ENCODE results near the gene AREL1.

The AREL1 gene

DNA sequence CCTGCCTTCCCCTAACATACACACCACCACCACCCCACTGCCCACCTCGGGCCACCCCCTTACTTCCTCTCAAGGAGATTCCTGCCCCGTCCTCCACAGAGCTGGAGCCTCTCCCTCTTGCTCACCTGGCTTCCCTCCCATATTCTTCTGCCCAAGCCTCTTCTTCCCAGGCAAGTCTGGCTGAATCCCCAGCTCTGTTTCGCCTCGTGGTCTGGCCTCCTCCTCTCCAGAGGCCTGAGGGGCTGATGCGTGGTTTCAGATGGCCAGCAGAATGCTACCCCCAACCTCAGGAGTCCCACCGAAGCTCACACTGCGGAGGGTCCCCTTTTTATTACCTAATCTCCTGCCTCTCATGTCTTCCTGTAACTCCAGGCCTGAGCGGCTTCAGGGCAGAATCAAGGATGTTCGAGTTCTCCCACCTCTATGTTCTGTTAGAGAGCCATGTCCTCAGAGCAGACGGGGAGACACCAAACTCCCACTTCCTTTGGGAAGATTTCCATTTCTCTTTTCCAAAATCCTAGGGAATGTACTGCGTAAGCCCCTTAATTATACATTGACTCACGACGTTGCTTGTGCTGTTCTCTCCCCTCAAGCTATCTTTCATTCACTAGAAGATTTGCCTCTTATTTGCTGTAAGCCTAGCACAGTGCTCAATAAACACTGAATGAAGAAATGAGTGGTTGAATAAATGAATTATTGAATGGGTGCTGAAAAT, 67.0 kb downstream of the AREL1 start:
- DNase-seq (ENCODE audit: low read depth, low spot score) = no peak
- H3K4me3 ChIP-seq (ENCODE audit: low read length) = no peak overlapping the region

GRCh38 chr14:74645244-74645643, 67.6 kb downstream of the AREL1 start:
- DNase-seq (ENCODE audit: low read depth, low spot score) = no peak

GRCh38 chr14:74641601-74642391, 71.1 kb downstream of the AREL1 start:
- no peak for DNase-seq (ENCODE audit: low read depth, low spot score)
- H3K4me3 ChIP-seq (ENCODE audit: low read length) = no peak overlapping the region

More at GRCh38 chr14:74645244-74645643, 67.6 kb downstream of the AREL1 start:
- no peak overlapping the region for H3K4me3 ChIP-seq (ENCODE audit: low read length)

- DNase-seq (ENCODE audit: low read depth, low spot score) = no peak
- no peak overlapping the region for H3K4me3 ChIP-seq (ENCODE audit: low read length)
Measured at GRCh38 chr14:74638966-74639365, 73.9 kb downstream of the AREL1 start.

DNA sequence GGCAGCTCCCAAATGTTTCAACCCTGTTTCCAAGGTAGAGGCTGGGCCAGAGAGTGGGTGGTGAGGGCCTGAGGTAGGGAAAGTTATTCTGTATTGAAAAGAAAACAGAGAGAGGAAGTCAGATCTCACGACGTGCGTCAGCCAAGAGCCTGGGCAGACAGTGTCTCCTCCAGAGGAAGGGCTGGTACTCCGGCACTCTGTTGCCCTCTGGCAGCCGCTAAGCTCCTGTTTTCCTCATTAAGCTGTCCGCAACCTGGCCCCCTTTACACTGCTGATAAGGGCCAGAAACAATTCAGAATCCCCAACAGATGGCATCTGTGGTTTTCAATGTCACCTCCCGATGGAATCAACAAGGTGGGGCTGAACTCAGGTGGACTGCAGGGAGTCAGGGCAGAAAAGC, 74.8 kb downstream of the AREL1 start:
- no peak for DNase-seq (ENCODE audit: low read depth, low spot score)
- H3K4me3 ChIP-seq (ENCODE audit: low read length) = no peak overlapping the region

GRCh38 chr14:74637178-74637550, 75.7 kb downstream of the AREL1 start:
- H3K4me3 ChIP-seq (ENCODE audit: low read length) = no peak overlapping the region
- no peak for DNase-seq (ENCODE audit: low read depth, low spot score)

DNA sequence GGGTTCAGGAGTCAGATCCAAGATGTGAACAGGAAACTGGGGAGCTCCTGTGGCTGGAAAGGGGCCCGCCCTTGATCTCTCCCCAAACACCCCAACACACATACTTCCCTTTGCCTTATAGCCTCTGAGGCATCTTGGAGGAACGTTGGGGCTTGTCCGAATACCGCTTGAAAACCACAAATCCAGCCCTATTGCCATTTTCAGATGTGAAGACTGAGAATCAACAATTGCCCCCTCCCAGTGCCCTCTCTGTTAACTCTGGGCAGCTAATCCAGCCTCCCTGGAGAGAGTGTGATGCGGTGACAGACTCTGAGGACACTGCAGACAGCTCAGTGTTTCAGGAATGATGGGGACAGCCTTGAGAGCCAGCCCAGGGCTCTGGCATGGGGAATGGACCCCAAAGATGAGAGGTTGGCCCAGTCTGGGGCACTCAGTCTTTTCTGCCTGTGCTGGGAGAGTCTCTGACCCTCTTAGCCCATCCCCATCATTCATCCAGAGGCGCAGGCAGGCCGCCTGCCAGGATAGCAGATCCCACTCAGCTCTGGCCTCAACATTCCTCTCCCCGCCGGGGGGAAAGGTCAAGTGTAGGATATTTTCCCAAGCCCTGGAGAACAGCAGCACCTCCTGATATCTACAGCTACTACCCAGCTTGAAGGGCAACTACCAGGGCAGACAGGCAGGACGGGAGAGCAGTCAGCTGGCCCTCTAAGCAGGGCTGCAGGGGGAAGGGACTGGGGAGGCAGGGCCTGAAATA, 76.3 kb downstream of the AREL1 start:
- DNase-seq (ENCODE audit: low read depth, low spot score) = no peak
- no peak overlapping the region for H3K4me3 ChIP-seq (ENCODE audit: low read length)

GRCh38 chr14:74635847-74636246, 77.0 kb downstream of the AREL1 start:
- no peak overlapping the region for H3K4me3 ChIP-seq (ENCODE audit: low read length)
- DNase-seq (ENCODE audit: low read depth, low spot score) = no peak

DNA sequence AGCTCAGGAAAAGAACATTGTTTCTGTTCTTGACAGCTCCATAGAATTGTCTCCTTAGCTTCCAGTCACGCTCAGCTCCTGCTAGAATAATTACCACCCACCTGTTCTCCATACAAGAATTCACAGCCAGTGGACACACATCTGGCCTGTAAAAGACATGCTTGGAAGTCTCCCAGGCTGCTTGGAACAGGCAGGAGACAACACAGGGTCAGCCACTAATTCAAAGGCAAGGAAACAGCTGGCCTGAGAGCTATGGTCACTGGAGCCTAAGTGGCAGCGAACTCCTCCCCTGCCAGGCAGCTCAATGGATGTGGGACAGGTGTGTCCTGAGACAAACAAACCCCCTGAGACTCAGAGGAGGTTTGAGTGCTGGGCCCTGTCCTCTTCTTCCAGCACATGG, 77.9 kb downstream of the AREL1 start:
- no peak for DNase-seq (ENCODE audit: low read depth, low spot score)
- no peak overlapping the region for H3K4me3 ChIP-seq (ENCODE audit: low read length)

- H3K4me3 ChIP-seq (ENCODE audit: low read length) = no peak overlapping the region
- no peak for DNase-seq (ENCODE audit: low read depth, low spot score)
Measured at GRCh38 chr14:74634481-74634880, 78.4 kb downstream of the AREL1 start.

GRCh38 chr14:74630881-74631690, 81.8 kb downstream of the AREL1 start:
- DNase-seq (ENCODE audit: low read depth, low spot score) = no peak
- H3K4me3 ChIP-seq (ENCODE audit: low read length) = no peak overlapping the region

DNA sequence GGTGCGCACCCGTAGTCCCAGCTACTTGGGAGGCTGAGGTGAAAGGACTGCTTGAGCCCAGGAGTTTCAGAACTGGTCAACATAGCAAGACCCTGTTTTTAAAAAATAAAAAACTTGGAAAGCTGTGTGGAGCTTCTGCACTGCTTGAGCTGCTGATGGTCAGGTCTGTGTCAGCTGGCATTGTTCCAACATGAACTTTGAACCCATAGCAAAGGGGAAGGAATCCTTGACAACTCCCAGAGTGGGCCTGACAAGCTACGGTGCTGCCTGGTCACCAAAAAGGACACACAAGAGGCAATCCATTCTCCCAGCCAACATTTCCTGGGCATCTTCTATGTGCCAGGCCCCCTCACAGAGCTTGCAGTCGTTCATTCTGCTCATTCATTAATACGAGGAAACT, 84.5 kb downstream of the AREL1 start:
- no peak for DNase-seq (ENCODE audit: low read depth, low spot score)
- no peak overlapping the region for H3K4me3 ChIP-seq (ENCODE audit: low read length)

DNA sequence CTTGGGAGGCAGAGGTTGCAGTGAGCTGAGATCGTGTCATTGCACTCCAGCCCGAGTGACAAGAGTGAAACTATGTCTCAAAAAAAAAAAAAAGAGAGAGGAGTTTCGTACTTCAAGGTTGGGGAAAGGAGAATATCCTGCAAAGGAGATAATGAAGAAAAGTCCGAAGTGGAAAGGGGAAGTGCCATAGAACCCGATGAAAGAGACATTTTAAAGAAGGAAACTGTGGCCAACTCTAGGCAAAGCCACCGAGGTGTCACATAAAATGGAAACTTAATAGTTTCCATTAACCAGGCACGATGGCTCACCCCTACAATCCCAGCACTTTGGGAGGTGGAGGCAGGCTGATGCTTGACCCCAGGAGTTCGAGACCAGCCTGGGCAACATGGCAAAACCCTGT, 85.8 kb downstream of the AREL1 start:
- DNase-seq (ENCODE audit: low read depth, low spot score) = no peak
- no peak overlapping the region for H3K4me3 ChIP-seq (ENCODE audit: low read length)

- no peak for DNase-seq (ENCODE audit: low read depth, low spot score)
- H3K4me3 ChIP-seq (ENCODE audit: low read length) = no peak overlapping the region
Measured at GRCh38 chr14:74622257-74622656, 90.6 kb downstream of the AREL1 start.

GRCh38 chr14:74621556-74621955, 91.3 kb downstream of the AREL1 start:
- DNase-seq (ENCODE audit: low read depth, low spot score) = no peak
- H3K4me3 ChIP-seq (ENCODE audit: low read length) = no peak overlapping the region

GRCh38 chr14:74620923-74621322, 92.0 kb downstream of the AREL1 start:
- DNase-seq (ENCODE audit: low read depth, low spot score) = no peak
- no peak overlapping the region for H3K4me3 ChIP-seq (ENCODE audit: low read length)

DNA sequence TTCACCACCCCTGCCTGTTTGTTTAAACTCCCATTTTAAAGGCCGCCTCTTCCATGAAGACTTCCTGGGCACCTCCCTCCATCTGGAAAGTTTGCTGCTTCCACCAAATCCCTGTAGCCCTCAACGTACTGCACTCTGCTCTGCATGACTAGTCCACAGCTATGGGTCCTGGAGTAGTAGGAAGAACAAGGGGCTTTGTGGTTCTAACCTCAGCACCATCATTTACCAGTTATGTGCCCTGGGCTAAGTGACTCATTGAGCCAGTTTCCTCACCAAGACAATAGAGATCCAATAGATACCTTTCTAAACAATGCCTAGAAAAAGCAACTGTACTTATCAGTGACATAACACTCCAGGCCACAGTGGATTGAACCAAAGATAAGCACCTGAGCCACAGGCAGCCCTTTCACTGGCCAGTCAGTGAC, 92.4 kb downstream of the AREL1 start:
- peak; percentile 16 for DNase-seq (ENCODE audit: low read depth, low spot score)
- H3K4me3 ChIP-seq (ENCODE audit: low read length) = no peak overlapping the region

- DNase-seq (ENCODE audit: low read depth, low spot score) = no peak
Measured at GRCh38 chr14:74619672-74620131, 93.2 kb downstream of the AREL1 start.

More at GRCh38 chr14:74619672-74620131, 93.2 kb downstream of the AREL1 start:
- no peak overlapping the region for H3K4me3 ChIP-seq (ENCODE audit: low read length)

Data from Jurkat, Clone E6-1 (cell line).